NCI-H1436 treated with DMSO at 0.1 percent for 48 hours (cell line): ENCODE data around the gene NKAIN1.
A peak's percentile ranks its signal among the peaks of the same experiment; 100 is the strongest.
"Not testable (repeated sequence)": the region's sequence is repeated elsewhere in the genome, so short reads cannot be mapped to it uniquely, and the experiment has no call there.

Experiments used
- DNase-seq: peaks from one replicate; lab custom pipeline; 2025; lab: John Stamatoyannopoulos, UW

The NKAIN1 gene

GRCh38 chr1:31195267-31195666 lies 44.4 kb downstream of the NKAIN1 start:
- not testable (repeated sequence) for DNase-seq

- DNase-seq = no peak
Observed at GRCh38 chr1:31193729-31194128, 46.0 kb downstream of the NKAIN1 start.

- DNase-seq = no peak
Observed at GRCh38 chr1:31191281-31191680, 48.4 kb downstream of the NKAIN1 start.

GRCh38 chr1:31189696-31190674 lies 49.7 kb downstream of the NKAIN1 start:
- DNase-seq = no peak

GRCh38 chr1:31183927-31184554 lies 55.6 kb downstream of the NKAIN1 start:
- DNase-seq = no peak

GRCh38 chr1:31183126-31183525 lies 56.6 kb downstream of the NKAIN1 start:
- no peak for DNase-seq

GRCh38 chr1:31182352-31182751 lies 57.3 kb downstream of the NKAIN1 start:
- no peak for DNase-seq

- DNase-seq = no peak
Observed at GRCh38 chr1:31181515-31182343, 58.0 kb downstream of the NKAIN1 start.

GRCh38 chr1:31180338-31180737 lies 59.3 kb downstream of the NKAIN1 start:
- DNase-seq = no peak

- DNase-seq = not testable (repeated sequence)
Observed at GRCh38 chr1:31176291-31176690, 63.4 kb downstream of the NKAIN1 start.

- no peak for DNase-seq
Observed at GRCh38 chr1:31170486-31170735, 69.3 kb downstream of the NKAIN1 start.

GRCh38 chr1:31166462-31166861 lies 73.2 kb downstream of the NKAIN1 start:
- no peak for DNase-seq

GRCh38 chr1:31164291-31164690 lies 75.4 kb downstream of the NKAIN1 start:
- no peak for DNase-seq

GRCh38 chr1:31163866-31164265 lies 75.8 kb downstream of the NKAIN1 start:
- no peak for DNase-seq

- no peak for DNase-seq
Observed at GRCh38 chr1:31161571-31161970, 78.1 kb downstream of the NKAIN1 start.

- no peak for DNase-seq
Observed at GRCh38 chr1:31159869-31160611, 79.6 kb downstream of the NKAIN1 start.

GRCh38 chr1:31159323-31159722 lies 80.4 kb downstream of the NKAIN1 start:
- DNase-seq = no peak

- DNase-seq = no peak
Observed at GRCh38 chr1:31155216-31155806, 84.4 kb downstream of the NKAIN1 start.

- DNase-seq = peak; percentile 58
Observed at GRCh38 chr1:31154632-31155215, 85.0 kb downstream of the NKAIN1 start.

- DNase-seq = no peak
Observed at GRCh38 chr1:31154000-31154631, 85.6 kb downstream of the NKAIN1 start.

GRCh38 chr1:31153423-31153822 lies 86.3 kb downstream of the NKAIN1 start:
- DNase-seq = no peak
